Measurements from ENCODE around the gene PCSK6.

The PCSK6 gene

GRCh38 chr15:101322016-101322695 lies 167.4 kb downstream of the PCSK6 start:
- no peak overlapping the region for H3K27ac ChIP-seq

DNA sequence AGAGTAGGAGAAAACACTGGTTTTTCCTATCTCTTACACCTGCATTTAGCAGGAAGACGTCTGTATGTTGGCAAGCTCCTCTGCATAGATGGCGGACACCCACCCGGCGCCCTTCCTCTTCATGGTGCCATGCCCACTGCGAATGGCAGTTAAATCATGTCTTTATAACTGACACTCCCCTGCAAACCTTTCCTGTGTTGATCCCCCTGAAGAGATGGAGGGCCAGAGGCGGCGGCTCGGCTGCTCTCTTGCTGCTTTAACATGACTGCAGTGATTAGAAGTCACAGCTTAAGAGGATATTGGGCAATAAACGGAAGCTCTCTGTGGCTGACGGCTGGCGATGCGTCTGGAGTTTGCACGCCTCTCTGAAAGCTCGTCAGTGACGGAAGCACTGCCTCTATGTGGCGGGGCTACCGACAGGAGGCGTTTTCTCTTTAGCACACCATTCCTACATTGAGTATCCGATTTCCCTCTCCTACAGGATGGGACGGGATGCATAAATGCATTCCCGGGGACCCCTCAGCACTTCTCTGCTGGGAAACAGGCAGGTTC lies 168.9 kb downstream of the PCSK6 start:
- no peak overlapping the region for H3K27ac ChIP-seq

More at GRCh38 chr15:101322016-101322695, 167.4 kb downstream of the PCSK6 start:
- no peak for DNase-seq (ENCODE audit: low read depth, low spot score)

DNA sequence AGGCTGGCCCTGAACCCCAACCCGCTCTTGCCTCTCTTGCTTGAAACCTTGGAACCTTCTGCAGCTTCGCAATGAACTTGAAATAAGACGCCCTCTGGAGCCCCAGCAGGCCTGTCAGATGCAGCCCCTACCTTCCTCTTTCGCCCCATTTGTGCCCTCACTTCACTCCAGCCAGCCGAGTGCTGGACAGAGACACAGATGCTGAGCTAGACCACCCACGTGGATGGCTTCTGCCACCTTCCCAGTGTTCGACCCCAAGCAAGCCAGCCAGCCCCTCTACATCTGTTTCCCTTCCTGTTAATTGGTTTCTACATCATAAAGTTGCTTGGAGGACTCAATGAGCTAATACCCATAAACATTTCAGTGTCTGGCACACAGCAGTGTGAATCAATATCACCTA lies 170.7 kb downstream of the PCSK6 start:
- DNase-seq (ENCODE audit: low read depth, low spot score), result no peak
- peak overlapping the region; percentile 32 for H3K27ac ChIP-seq

More for the DNA sequence above, 168.9 kb downstream of the PCSK6 start:
- no peak for DNase-seq (ENCODE audit: low read depth, low spot score)

- DNase-seq (ENCODE audit: low read depth, low spot score), result peak; percentile 18
- peak overlapping the region; percentile 32 for H3K27ac ChIP-seq
Measured at GRCh38 chr15:101318147-101318819, 171.2 kb downstream of the PCSK6 start.

GRCh38 chr15:101317336-101317872 lies 172.1 kb downstream of the PCSK6 start:
- H3K27ac ChIP-seq, result peak overlapping the region; percentile 32
- DNase-seq (ENCODE audit: low read depth, low spot score), result no peak

DNA sequence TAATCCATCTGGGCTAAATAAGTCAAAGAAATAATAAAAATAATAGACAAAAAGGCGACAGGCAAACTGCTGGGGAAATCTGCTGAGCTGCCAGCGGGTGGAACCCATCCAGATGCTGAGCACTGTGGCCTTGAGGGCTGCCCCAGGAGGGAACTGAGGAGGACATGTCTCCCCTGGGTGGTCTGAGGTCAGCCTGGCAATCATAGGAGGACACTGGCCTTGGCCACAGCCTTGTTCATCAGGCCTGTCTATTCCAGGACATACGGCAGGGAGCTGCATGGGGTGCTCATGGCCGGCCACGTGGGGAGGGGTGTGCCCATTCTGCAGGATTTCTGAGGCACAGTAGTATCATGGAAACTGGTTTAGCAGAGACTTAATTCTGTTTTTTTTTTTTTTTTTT lies 173.0 kb downstream of the PCSK6 start:
- DNase-seq (ENCODE audit: low read depth, low spot score), result no peak
- no peak overlapping the region for H3K27ac ChIP-seq

DNA sequence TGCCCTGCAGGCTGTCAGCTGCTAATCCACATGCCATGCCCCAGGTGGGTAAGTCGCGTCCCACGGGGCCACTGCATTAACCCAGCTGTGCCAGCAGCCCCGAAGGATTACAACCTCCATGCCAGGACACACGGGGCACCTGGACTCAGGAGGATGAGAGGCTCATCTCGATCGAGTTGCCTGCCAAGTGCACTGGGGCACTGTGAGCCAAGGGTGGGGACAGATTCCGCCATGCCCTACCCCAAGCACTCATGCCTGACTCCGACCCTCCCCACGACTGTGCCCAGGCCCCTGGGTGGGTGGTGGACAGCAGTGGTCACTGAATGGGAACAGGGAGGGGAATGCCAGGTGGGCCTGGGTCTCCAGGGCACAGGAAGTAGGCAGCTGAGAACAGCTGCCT lies 173.8 kb downstream of the PCSK6 start:
- H3K27ac ChIP-seq, result no peak overlapping the region

GRCh38 chr15:101314336-101315125 lies 175.0 kb downstream of the PCSK6 start:
- no peak overlapping the region for H3K27ac ChIP-seq
- no peak for DNase-seq (ENCODE audit: low read depth, low spot score)

More for the DNA sequence above, 173.8 kb downstream of the PCSK6 start:
- DNase-seq (ENCODE audit: low read depth, low spot score), result no peak

GRCh38 chr15:101313041-101313761 lies 176.3 kb downstream of the PCSK6 start:
- DNase-seq (ENCODE audit: low read depth, low spot score), result no peak
- no peak overlapping the region for H3K27ac ChIP-seq

DNA sequence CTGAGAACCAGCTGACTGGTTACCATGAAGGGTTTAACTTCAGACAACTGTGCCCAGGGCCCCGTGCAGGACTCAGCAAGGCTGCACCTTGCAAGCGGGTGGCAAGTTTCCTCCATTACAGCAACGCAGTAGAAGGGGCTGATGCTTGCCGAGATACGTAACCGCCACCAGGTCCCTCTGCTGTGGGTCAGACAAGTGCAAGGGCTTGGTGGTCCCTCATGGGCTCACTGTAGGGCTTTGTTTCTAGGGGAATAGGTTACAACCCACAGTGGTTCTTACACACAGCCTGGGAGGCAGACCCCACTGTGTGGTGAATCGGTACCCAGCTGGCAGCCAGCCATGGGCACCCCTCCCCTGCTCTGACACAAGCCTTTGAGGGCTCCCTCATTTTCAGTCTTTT lies 179.0 kb downstream of the PCSK6 start:
- no peak for DNase-seq (ENCODE audit: low read depth, low spot score)
- H3K27ac ChIP-seq, result no peak overlapping the region

GRCh38 chr15:101310161-101310480 lies 179.4 kb downstream of the PCSK6 start:
- H3K27ac ChIP-seq, result no peak overlapping the region
- no peak for DNase-seq (ENCODE audit: low read depth, low spot score)

DNA sequence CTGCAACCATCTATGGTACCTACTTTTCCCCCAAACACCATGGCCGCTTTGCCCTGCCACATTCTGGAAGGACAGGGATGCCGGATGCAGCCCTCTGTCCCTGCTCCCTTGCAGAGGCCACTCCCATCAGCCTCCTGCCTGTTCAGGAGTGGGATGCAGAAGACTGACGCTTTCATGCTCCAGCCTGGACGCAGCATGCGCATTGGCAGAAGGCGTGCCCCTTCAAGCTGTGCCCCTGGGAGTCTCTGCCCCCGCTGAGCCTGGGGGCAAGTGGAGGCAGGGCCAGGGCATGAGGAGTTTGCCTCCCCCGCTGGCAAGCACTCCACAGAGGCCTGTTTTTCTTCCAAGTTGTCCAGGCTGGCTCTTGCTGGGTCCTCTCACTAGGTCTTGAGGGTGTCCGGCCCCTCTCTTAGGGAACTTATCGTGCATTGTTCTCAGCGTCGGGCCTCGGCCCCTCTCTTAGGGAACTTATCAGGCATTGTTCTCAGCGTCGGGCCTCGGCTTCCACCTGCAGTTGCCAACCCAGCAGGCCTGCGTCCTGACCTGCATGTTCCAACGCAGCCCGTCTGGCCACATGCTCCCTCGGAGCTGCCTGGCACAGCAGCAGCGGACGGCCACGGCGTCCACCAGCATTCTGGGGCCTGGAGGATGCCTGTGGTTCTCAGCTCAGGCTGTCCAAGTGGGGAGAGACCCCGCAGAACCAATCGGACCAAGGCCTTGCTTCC lies 179.9 kb downstream of the PCSK6 start:
- no peak for DNase-seq (ENCODE audit: low read depth, low spot score)
- no peak overlapping the region for H3K27ac ChIP-seq

DNA sequence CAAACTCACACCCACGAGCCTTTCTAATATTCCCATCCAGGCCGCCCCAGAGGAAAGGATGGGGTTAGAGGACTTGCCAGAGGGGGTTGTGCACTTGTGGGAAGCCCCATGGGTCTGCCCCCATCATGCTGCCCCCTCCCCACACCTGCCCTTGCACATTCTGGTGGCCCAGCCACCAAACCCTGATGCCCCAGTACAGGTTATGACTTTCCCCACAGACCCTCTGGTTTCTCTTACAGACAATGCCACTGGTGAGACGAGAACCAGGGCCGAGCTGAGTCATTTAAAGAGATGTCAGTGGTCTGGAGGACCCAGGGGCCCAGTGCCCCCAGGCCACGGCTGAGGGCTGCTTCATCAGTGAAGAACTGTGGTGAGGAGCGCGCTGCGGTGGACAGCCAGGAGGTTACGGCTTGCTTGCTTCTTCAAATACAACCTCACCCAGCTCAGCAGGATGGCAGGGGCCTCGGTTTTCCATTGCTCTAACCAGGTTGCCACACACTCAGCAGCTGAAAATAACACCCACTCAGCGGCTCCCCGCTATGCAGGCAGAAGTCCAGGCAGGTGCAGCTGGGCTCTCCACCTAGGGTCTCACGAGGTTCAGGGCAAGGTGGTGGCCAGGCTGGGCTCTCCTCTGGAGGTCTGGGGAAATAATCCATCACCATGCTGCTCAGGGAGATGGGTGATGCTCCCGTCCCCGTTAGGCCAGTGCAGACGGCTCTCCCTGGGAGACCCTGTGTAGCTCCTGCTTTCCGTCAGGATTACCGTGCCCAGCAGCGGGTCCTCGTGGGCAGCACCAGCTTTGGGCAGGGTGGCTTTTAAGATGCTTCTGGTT lies 180.7 kb downstream of the PCSK6 start:
- no peak overlapping the region for H3K27ac ChIP-seq
- no peak for DNase-seq (ENCODE audit: low read depth, low spot score)

- DNase-seq (ENCODE audit: low read depth, low spot score), result no peak
- H3K27ac ChIP-seq, result no peak overlapping the region
Measured at GRCh38 chr15:101307897-101308603, 181.5 kb downstream of the PCSK6 start.

- H3K27ac ChIP-seq, result no peak overlapping the region
- DNase-seq (ENCODE audit: low read depth, low spot score), result no peak
Measured at GRCh38 chr15:101307048-101307896, 182.2 kb downstream of the PCSK6 start.

GRCh38 chr15:101306341-101307047 lies 183.0 kb downstream of the PCSK6 start:
- DNase-seq (ENCODE audit: low read depth, low spot score), result no peak

More at GRCh38 chr15:101306341-101307047, 183.0 kb downstream of the PCSK6 start:
- no peak overlapping the region for H3K27ac ChIP-seq
